ENCODE results near the gene IFNB1. TPM values are rescaled to one million over a fixed set of nuclear protein-coding genes. Genes with fewer than 3 reads are reported as not detected.

Gene IFNB1
- not detected for total RNA-seq
- polyA plus RNA-seq, result not detected

DNA sequence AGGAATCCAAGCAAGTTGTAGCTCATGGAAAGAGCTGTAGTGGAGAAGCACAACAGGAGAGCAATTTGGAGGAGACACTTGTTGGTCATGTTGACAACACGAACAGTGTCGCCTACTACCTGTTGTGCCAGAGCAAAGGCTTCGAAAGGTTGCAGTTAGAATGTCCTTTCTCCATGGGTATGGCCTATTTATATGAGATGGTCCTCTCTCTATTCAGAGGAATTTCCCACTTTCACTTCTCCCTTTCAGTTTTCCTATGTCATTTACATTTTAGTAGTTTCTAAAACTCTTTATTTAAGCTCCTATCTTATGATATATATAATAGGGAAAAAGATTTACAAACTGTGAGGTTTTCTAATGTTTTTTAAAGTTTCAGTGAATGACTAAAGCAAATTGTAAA lies at the start of gene IFNB1:
Gene IFNB1, minus strand, starts transcription at position 162 of the 400 bp plus-strand sequence. Its CDS starts 73 bp downstream, at position 89.
- TF ChIP-seq YY1 (IDR thresholded peaks at IDR 0.05), result no peak
- TF ChIP-seq, protein P1, sequence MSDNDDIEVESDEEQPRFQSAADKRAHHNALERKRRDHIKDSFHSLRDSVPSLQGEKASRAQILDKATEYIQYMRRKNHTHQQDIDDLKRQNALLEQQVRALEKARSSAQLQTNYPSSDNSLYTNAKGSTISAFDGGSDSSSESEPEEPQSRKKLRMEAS (IDR thresholded peaks at IDR 0.05), result no peak
- TF ChIP-seq, protein P2, sequence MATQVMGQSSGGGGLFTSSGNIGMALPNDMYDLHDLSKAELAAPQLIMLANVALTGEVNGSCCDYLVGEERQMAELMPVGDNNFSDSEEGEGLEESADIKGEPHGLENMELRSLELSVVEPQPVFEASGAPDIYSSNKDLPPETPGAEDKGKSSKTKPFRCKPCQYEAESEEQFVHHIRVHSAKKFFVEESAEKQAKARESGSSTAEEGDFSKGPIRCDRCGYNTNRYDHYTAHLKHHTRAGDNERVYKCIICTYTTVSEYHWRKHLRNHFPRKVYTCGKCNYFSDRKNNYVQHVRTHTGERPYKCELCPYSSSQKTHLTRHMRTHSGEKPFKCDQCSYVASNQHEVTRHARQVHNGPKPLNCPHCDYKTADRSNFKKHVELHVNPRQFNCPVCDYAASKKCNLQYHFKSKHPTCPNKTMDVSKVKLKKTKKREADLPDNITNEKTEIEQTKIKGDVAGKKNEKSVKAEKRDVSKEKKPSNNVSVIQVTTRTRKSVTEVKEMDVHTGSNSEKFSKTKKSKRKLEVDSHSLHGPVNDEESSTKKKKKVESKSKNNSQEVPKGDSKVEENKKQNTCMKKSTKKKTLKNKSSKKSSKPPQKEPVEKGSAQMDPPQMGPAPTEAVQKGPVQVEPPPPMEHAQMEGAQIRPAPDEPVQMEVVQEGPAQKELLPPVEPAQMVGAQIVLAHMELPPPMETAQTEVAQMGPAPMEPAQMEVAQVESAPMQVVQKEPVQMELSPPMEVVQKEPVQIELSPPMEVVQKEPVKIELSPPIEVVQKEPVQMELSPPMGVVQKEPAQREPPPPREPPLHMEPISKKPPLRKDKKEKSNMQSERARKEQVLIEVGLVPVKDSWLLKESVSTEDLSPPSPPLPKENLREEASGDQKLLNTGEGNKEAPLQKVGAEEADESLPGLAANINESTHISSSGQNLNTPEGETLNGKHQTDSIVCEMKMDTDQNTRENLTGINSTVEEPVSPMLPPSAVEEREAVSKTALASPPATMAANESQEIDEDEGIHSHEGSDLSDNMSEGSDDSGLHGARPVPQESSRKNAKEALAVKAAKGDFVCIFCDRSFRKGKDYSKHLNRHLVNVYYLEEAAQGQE (IDR thresholded peaks at IDR 0.05), result no peak
- TF ChIP-seq NR2F2 (IDR thresholded peaks at IDR 0.05), result no peak
- TF ChIP-seq HNF4G (IDR thresholded peaks at IDR 0.05), result no peak
- TF ChIP-seq EGR1 (IDR thresholded peaks at IDR 0.05; ENCODE audit: low read depth in 2 of 2), result no peak

DNA sequence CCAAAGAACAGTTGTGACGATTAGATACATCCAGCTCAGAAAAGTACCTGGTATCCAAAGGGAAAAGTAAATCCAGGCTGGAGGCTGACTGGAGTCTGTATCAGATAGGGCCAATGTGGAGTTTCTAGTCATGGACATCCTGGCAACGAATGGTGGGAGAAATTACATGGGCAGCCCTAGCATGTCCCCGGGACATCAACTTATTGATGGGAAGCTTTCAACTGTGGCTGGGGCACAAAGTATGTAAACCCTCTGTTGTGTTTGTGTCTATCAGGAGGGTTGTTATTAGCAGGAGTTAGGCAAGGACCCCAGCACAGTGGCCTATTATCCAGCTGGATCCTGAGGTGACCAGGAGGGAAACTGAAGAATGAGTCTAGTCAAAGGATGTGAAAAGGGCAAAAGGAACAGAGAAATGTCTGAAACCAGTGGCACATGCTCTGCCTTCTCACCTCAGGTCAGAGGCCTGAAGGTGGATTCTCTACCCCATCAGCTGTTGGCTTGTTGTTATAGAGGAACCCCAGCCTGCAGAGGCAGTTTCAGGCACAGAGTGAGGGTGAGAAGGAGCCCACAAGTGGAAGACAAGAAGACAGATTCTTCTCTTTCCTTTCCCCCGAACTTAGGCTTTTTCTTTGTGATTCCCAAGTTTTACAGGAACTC lies 44.0 kb upstream of the IFNB1 start:
- Histone ChIP-seq H3K4me1 (ENCODE audit: control insufficient read depth in 4 of 4, insufficient read depth in 4 of 4, low read length in 3 of 4) (no peaks in the 10 kb centered on the region), H3K4me3 (ENCODE audit: low read depth in 1 of 3, low read length in 3 of 3) (no peak overlapping the region), H3K27ac (ENCODE audit: low read depth in 1 of 2, low read length in 2 of 2) (no peak overlapping the region), H3K36me3 (ENCODE audit: control insufficient read depth in 4 of 4, insufficient read depth in 3 of 4, low read depth in 1 of 4, low read length in 3 of 4) (no peaks in the 10 kb centered on the region), H3K9ac (ENCODE audit: low read depth in 1 of 2, low read length in 2 of 2) (no peak overlapping the region), H3K9me3 (ENCODE audit: control insufficient read depth in 4 of 4, low read length in 3 of 4) (no peaks in the 10 kb centered on the region), H3K27me3 (ENCODE audit: control insufficient read depth in 4 of 4, insufficient read depth in 4 of 4, low read length in 3 of 4) (no peaks in the 10 kb centered on the region)
- TF ChIP-seq YY1 (IDR thresholded peaks at IDR 0.05) (no peak), RAD21 (IDR thresholded peaks at IDR 0.05) (no peak), RXRA (IDR thresholded peaks at IDR 0.05) (no peak), EGR1 (IDR thresholded peaks at IDR 0.05; ENCODE audit: low read depth in 2 of 2) (no peak), HNF4G (IDR thresholded peaks at IDR 0.05) (no peak), NR2F2 (IDR thresholded peaks at IDR 0.05) (no peak), TAF1 (conservative IDR thresholded peaks at IDR 0.05) (no peak), SP1 (IDR thresholded peaks at IDR 0.05) (no peak), FOXA2 (IDR thresholded peaks at IDR 0.05) (no peak), HNF4A (conservative IDR thresholded peaks at IDR 0.05) (no peak)
- TF ChIP-seq, protein P3, sequence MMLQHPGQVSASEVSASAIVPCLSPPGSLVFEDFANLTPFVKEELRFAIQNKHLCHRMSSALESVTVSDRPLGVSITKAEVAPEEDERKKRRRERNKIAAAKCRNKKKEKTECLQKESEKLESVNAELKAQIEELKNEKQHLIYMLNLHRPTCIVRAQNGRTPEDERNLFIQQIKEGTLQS (IDR thresholded peaks at IDR 0.05), result no peak
- TF ChIP-seq, protein P4, sequence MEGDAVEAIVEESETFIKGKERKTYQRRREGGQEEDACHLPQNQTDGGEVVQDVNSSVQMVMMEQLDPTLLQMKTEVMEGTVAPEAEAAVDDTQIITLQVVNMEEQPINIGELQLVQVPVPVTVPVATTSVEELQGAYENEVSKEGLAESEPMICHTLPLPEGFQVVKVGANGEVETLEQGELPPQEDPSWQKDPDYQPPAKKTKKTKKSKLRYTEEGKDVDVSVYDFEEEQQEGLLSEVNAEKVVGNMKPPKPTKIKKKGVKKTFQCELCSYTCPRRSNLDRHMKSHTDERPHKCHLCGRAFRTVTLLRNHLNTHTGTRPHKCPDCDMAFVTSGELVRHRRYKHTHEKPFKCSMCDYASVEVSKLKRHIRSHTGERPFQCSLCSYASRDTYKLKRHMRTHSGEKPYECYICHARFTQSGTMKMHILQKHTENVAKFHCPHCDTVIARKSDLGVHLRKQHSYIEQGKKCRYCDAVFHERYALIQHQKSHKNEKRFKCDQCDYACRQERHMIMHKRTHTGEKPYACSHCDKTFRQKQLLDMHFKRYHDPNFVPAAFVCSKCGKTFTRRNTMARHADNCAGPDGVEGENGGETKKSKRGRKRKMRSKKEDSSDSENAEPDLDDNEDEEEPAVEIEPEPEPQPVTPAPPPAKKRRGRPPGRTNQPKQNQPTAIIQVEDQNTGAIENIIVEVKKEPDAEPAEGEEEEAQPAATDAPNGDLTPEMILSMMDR (IDR thresholded peaks at IDR 0.05; ENCODE audit: low read depth, low read length, missing input control), result no peak
- TF ChIP-seq, protein P2 (IDR thresholded peaks at IDR 0.05), result no peak
- TF ChIP-seq, protein P5, sequence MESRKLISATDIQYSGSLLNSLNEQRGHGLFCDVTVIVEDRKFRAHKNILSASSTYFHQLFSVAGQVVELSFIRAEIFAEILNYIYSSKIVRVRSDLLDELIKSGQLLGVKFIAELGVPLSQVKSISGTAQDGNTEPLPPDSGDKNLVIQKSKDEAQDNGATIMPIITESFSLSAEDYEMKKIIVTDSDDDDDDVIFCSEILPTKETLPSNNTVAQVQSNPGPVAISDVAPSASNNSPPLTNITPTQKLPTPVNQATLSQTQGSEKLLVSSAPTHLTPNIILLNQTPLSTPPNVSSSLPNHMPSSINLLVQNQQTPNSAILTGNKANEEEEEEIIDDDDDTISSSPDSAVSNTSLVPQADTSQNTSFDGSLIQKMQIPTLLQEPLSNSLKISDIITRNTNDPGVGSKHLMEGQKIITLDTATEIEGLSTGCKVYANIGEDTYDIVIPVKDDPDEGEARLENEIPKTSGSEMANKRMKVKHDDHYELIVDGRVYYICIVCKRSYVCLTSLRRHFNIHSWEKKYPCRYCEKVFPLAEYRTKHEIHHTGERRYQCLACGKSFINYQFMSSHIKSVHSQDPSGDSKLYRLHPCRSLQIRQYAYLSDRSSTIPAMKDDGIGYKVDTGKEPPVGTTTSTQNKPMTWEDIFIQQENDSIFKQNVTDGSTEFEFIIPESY (IDR thresholded peaks at IDR 0.05), result no peak
- TF ChIP-seq, protein P1 (IDR thresholded peaks at IDR 0.05), result no peak
- DNase-seq (ENCODE audit: low spot score), result no peak
- 67% methylated on average over 4 of the region's 4 CpGs for WGBS

More for the DNA sequence above, at the start of gene IFNB1:
- no peaks in the 10 kb centered on the region for H3K9me3 ChIP-seq (ENCODE audit: control insufficient read depth in 4 of 4, low read length in 3 of 4)
- DNase-seq (ENCODE audit: low spot score), result no peak
- H3K4me1 ChIP-seq (ENCODE audit: control insufficient read depth in 4 of 4, insufficient read depth in 4 of 4, low read length in 3 of 4), result no peaks in the 10 kb centered on the region
- no peaks in the 10 kb centered on the region for H3K27me3 ChIP-seq (ENCODE audit: control insufficient read depth in 4 of 4, insufficient read depth in 4 of 4, low read length in 3 of 4)
- H3K4me3 ChIP-seq (ENCODE audit: low read depth in 1 of 3, low read length in 3 of 3), result no peak within 1 kb of the TSS
- no peak within 1 kb of the TSS for H3K9ac ChIP-seq (ENCODE audit: low read depth in 1 of 2, low read length in 2 of 2)
- WGBS, result 79% methylated on average over 3 of the region's 3 CpGs
- H3K27ac ChIP-seq (ENCODE audit: low read depth in 1 of 2, low read length in 2 of 2), result no peak within 1 kb of the TSS
- H3K36me3 ChIP-seq (ENCODE audit: control insufficient read depth in 4 of 4, insufficient read depth in 3 of 4, low read depth in 1 of 4, low read length in 3 of 4), result no peaks in the 10 kb centered on the region

Measured in liver (tissue), 9 donors.